GM19351 (cell line): Measurements from ENCODE around the gene IL17RC.
"Not testable (repeated sequence)": the region's sequence is repeated elsewhere in the genome, so short reads cannot be mapped to it uniquely, and the experiment has no call there.

Experiments used
- ATAC-seq: cut with Tn5 transposase; IDR thresholded peaks from one replicate; pipeline ENCODE4 v1.9.1; 2021; ENCODE audit warnings: mild to moderate bottlenecking, moderate library complexity; ENCODE audit not compliant: unreplicated experiment

Gene IL17RC

GRCh38 chr3:9891072-9891622 is 25.8 kb upstream of the IL17RC start:
- ATAC-seq = no peak

- ATAC-seq = no peak
These were observed 23.2 kb upstream of the IL17RC start for GRCh38 chr3:9893739-9894138.

GRCh38 chr3:9895715-9896114 is 21.2 kb upstream of the IL17RC start:
- not testable (repeated sequence) for ATAC-seq

GRCh38 chr3:9896755-9897407 is 20.0 kb upstream of the IL17RC start:
- ATAC-seq = not testable (repeated sequence)

- ATAC-seq = no peak
These were observed 19.2 kb upstream of the IL17RC start for GRCh38 chr3:9897408-9898372.

GRCh38 chr3:9898467-9899241 is 18.2 kb upstream of the IL17RC start:
- no peak for ATAC-seq

- no peak for ATAC-seq
These were observed 17.6 kb upstream of the IL17RC start for GRCh38 chr3:9899289-9899791.

- not testable (repeated sequence) for ATAC-seq
These were observed 15.9 kb upstream of the IL17RC start for GRCh38 chr3:9900965-9901415.

- ATAC-seq = no peak
These were observed 14.9 kb upstream of the IL17RC start for GRCh38 chr3:9901967-9902366.

- no peak for ATAC-seq
These were observed 14.3 kb upstream of the IL17RC start, which contains the start of gene IL17RE for GRCh38 chr3:9902372-9903237. Gene IL17RE, plus strand, starts transcription at chr3:9902848. Its CDS starts 85 bp downstream, at chr3:9902933.

- ATAC-seq = no peak
These were observed 13.7 kb upstream of the IL17RC start for GRCh38 chr3:9903238-9903624.

- no peak for ATAC-seq
These were observed 13.0 kb upstream of the IL17RC start for GRCh38 chr3:9903904-9904303.

- ATAC-seq = no peak
These were observed 10.4 kb upstream of the IL17RC start for GRCh38 chr3:9906480-9906879.

GRCh38 chr3:9908286-9908685 is 8.6 kb upstream of the IL17RC start:
- no peak for ATAC-seq

GRCh38 chr3:9909221-9910013 is 7.5 kb upstream of the IL17RC start:
- no peak for ATAC-seq

GRCh38 chr3:9911863-9912262 is 5.0 kb upstream of the IL17RC start:
- no peak for ATAC-seq

- no peak for ATAC-seq
These were observed 4.5 kb upstream of the IL17RC start for GRCh38 chr3:9912294-9912935.

GRCh38 chr3:9913601-9914000 is 3.3 kb upstream of the IL17RC start:
- no peak for ATAC-seq
